GM21390 (cell line): ENCODE data around the gene DPP6.

Experiments
- ATAC-seq: cut with Tn5 transposase; IDR thresholded peaks from one replicate; pipeline ENCODE4 v1.9.1; 2021; ENCODE audit not compliant: unreplicated experiment

The DPP6 gene

DNA sequence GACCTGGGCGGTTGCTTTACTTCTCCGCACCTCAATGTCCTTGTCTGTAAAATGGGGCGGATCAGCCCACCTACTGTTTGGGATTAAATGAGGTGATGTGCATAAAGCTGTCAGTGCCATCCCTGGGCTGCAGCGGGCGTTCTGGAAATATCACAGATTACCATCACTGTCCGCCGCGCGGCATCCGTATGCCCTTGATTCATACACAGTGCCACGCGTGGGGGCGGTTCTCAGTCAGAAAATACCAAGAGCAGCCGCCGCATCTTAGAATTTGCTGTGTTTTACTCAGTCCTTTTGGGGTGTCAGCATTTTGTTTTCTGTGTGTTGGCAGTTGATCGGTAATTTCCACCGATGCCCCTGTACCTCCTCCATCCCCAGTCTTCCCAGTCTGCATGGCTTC, 338.8 kb downstream of the DPP6 start:
- ATAC-seq: no peak

- no peak for ATAC-seq
These were observed 342.6 kb downstream of the DPP6 start for GRCh38 chr7:154394804-154395203.

GRCh38 chr7:154406312-154406711, 354.1 kb downstream of the DPP6 start:
- no peak for ATAC-seq

DNA sequence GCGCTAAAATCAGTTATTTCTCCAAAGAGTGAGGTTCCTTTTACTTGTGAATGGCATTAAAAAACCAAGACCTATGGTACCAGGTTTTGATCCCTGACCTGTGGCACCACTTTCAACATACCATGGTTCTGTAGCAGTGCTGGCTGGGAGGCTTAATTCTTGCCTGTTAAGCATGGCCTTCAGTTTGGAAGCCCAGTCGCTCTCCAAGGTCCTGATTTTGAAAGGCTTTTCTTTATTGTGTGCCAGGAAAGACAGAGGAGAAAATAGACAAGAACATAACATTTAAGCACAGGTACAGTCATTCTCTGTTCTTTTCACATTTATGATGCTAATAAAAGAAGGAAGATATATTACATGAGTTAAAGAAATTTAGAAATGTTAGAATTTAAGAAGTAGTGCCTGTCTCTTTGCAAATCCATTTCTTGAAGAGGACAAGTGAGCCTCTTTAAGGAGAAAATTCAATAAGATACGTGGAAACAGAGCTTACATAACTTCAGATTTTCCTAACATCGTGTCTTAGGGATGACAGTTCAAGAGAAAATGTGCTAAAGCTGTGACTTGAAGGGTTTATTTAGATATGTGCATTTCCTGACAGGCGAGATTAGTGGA, 357.6 kb downstream of the DPP6 start:
- no peak for ATAC-seq

GRCh38 chr7:154412105-154412504, 359.9 kb downstream of the DPP6 start:
- ATAC-seq: no peak

DNA sequence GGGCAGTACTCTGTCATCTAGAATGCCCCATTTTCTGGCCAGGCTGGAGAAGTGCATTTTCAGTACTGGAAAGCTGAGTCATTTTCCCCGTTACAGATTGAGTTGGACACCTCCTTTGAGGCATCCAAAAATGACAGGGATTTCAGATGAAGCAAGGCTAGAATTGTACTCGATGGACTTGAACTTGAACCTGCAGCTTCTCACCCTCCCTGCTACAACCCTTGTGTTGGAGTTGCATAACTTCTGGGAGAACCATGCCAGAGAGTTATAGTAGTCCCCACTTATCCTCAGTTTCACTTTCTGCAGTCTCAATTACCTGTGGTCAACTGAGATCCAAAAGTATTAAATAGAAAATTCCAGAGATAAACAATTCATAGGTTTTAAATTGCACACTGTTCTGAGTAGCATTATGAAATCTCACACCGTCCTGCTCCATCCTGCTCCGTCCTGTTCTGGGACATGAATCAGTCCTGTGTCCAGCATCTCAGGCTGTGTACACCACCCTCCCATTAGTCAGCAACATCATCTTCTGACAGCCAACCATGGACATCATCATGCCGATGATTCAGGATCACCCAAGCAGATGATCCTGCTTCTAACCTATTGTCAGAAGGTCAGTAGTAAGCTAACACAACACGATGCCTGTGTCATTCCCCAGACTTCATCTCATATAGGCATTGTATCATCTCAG, 363.7 kb downstream of the DPP6 start:
- ATAC-seq: no peak

DNA sequence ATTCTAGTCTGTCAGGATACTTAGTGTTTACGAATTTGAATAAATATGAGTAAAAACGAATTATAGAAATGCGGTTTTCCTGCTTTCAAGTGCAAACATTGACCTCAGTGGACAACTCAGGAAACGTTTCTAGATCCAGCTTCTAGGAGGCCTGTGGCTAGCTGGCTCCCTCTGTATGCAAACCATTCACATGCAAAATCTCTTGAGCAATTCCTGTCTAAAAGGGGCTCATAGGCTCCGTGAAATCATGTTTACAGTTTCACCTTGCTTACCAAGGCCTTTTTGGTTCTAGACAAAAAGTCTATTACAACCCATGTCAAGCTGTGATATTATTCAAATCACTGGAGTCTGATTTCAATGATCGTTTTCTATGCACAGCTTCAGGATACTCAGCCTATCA, 364.5 kb downstream of the DPP6 start:
- no peak for ATAC-seq

DNA sequence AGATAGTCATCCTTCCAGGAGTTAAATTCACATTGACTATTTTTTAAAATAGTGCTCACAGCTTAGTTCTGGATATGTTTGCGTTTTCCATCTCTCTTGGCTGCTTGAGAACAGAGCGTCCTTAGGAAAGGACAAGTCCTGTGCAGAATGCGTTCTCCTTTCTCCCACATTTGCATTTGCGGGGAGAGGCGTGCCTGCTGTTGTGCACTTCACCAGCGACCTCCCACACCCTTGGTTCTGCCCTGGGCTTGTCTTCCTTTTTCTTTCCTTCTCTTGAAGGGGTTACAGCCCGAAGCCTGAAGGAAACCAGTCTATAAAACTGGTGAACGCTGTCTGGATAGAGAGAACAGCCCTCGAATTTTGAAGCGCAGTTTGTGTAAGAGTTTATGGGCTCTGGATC, 367.1 kb downstream of the DPP6 start:
- no peak for ATAC-seq

DNA sequence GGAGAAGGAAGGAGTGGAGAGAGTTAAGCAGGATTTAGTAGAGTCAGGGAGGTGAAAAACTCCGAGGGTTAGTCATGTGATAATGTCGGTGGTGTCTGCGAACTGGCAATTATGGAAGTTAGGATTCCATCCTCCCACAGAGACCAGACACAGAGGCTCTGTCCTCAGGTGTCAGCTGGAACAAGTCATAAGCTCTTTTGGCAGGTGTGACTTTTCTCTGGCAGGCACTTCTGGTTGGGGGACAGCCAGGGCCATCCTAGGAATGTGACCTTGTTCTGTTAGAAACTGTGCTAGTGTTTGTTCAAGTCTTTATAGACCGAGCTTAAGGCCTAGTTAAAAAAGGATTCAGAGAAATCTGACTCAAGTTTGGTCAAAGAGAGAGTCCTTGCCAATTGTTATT, 371.0 kb downstream of the DPP6 start:
- no peak for ATAC-seq

DNA sequence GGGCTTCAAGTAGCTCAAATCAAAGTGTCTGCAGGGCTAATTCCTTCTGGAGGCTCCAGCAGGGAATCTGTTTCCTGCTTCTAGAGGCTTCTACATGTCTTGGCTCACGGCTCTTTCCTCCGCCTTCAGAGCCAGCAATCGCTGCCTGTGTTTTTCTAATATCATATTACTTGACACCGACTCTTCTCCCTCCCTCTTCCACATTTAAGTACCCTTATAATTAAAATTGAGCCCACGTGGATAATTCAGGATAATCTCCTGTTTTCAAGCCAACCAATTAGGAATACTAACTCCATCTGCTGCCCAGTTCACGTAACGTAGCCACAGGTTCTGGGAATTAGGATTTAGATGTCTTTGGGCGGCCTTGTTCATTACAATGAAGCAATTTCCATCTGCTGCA, 372.2 kb downstream of the DPP6 start:
- ATAC-seq: no peak

DNA sequence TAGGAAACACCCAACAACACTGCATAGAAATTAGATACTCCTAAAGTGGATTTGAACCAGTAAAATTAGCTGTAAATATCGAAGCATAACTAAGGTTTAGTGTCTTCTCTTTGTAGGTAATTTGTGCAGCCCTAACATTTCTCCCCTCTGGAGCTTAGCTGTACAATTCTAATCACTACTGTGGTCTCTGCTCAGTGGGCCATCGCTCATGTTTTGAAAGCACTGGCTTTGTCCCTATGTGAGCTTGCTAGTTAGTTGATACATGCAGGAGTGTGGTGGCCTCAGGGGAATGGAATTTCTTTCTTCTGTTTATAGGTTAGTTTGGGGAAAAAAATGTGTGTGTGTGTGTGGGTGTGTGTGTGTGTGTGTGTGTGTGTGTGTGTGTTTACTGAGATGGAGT, 373.1 kb downstream of the DPP6 start:
- no peak for ATAC-seq

- ATAC-seq: no peak
These were observed 374.6 kb downstream of the DPP6 start for GRCh38 chr7:154426778-154427177.

GRCh38 chr7:154427533-154427932, 375.3 kb downstream of the DPP6 start:
- no peak for ATAC-seq

- no peak for ATAC-seq
These were observed 377.6 kb downstream of the DPP6 start for GRCh38 chr7:154429666-154430404.

- ATAC-seq: no peak
These were observed 378.4 kb downstream of the DPP6 start for GRCh38 chr7:154430640-154431039.

DNA sequence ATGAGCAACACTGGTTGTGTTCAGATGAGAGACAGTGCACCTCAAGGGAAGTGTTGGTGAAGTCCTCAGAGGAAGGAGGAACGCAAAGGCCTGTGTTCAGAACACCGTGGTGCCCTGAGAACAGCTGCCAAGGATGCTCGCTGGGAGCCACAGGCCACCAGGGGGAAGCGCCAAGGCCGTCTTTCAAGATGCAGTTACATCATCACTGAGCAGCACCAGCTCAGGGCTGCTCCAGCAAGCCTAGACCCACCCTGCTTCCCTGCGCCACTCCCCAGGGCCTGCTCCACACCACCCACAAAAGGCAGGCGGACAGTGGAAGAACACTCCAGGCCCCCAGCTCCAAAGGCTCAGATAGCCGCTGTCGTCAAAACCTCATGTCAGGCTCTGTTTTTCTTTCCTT, 378.8 kb downstream of the DPP6 start:
- ATAC-seq: no peak

GRCh38 chr7:154433632-154434598, 381.7 kb downstream of the DPP6 start:
- ATAC-seq: no peak

DNA sequence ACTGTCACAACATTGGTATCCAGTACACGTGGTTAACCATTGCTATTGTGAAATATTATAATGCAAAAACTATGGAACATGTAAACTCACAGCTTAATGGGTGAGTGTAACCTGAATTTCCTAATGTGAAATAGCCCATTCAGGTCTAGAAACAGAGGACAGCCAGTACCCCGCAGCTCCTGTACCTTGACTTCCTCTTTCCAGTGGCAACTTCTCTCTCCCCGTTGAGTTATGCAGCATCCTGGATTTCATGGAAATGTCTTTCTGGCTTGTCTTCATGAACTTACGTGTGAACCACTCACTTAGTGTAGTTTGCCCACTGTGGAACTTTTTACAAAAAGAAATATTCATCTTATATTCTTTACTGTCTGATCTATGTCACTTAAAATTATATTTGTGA, 384.4 kb downstream of the DPP6 start:
- ATAC-seq: no peak

- no peak for ATAC-seq
These were observed 385.0 kb downstream of the DPP6 start for GRCh38 chr7:154437234-154437633.

GRCh38 chr7:154438571-154439367, 386.6 kb downstream of the DPP6 start:
- ATAC-seq: no peak
